Panc1 (cell line): ENCODE data around the gene DOCK3. TPM values are rescaled to one million over a fixed set of nuclear protein-coding genes. Genes with fewer than 3 reads are reported as not detected.

Experiments
- ATAC-seq: fragments of 200-7000 bp; cut with Tn5 transposase; 2 replicates; pipeline ENCODE4 v1.9.1; 2020; ENCODE audit warnings: mild to moderate bottlenecking, moderate library complexity
- BruUV-seq: library from RNA; stranded (reverse); fragments of 400-500 nt; replicated peaks from 2 replicates; lab custom pipeline; 2021; lab: Mats Ljungman, UMichigan
- CTCF ChIA-PET: fragments of 300-600 bp; sonication (Branson Sonifier 250); formaldehyde crosslinking; loops from one replicate; lab custom pipeline; 2022; ENCODE audit warnings: antibody characterized with exemption; lab: Charles Lee
- POLR2A ChIA-PET: fragments of 300-600 bp; sonication (Branson Sonifier 250); formaldehyde crosslinking; loops from one replicate; lab custom pipeline; 2022; ENCODE audit warnings: antibody characterized with exemption; lab: Charles Lee
- DNase-seq: peaks from one replicate; pipeline ENCODE4 v3.0.0-alpha.2; 2010; ENCODE audit warnings: low read depth, low spot score
- H3K27ac ChIP-seq: 2 replicates; pipeline ENCODE4 v1.5.1; 2011; ENCODE audit warnings: mild to moderate bottlenecking, low read length, inconsistent platforms
- H3K27me3 ChIP-seq: fragments of 200-500 bp; sonication (Bioruptor generic); 2 replicates; pipeline ENCODE4 v1.6.0; 2014; ENCODE audit warnings: low read length, inconsistent platforms; ENCODE audit not compliant: control insufficient read depth, insufficient read depth
- H3K36me3 ChIP-seq: fragments of 200-500 bp; sonication (Bioruptor generic); 2 replicates; pipeline ENCODE4 v1.5.1; 2014; ENCODE audit warnings: inconsistent platforms, mild to moderate bottlenecking, low read length, moderate library complexity; ENCODE audit not compliant: control insufficient read depth, insufficient read depth
- H3K4me1 ChIP-seq: 2 replicates; pipeline ENCODE4 v1.5.1; 2011; ENCODE audit warnings: inconsistent platforms, mild to moderate bottlenecking, low read length, moderate library complexity; ENCODE audit not compliant: control insufficient read depth, insufficient read depth
- H3K4me3 ChIP-seq, 2 experiments: 2 replicates each; pipeline ENCODE4 v1.5.1; 2011 to 2012; ENCODE audit warnings: low read depth in 2 of 2, low read length in 2 of 2, mild to moderate bottlenecking in 2 of 2, inconsistent platforms in 1 of 2, moderate library complexity in 1 of 2
- H3K9me3 ChIP-seq: fragments of 200-500 bp; sonication (Bioruptor generic); 2 replicates; pipeline ENCODE4 v1.5.1; 2014; ENCODE audit warnings: low read depth, mild to moderate bottlenecking, inconsistent platforms, low read length, moderate library complexity; ENCODE audit not compliant: control insufficient read depth, insufficient read depth
- CTCF ChIP-seq: fragments of 450-650 bp; IDR thresholded peaks from 2 replicates; pipeline ENCODE4 v1.5.1; 2017; ENCODE audit warnings: mild to moderate bottlenecking
- POLR2AphosphoS5 ChIP-seq: IDR thresholded peaks from 2 replicates; pipeline ENCODE4 v1.6.1; 2012; ENCODE audit warnings: mild to moderate bottlenecking, low read depth, low read length, moderate library complexity
- REST ChIP-seq, 2 experiments: IDR thresholded peaks; 2 replicates each; pipeline ENCODE4 v1.6.1; 2011 to 2012; ENCODE audit warnings: low read depth in 2 of 2, control low read depth in 1 of 2, low read length in 1 of 2, mild to moderate bottlenecking in 1 of 2, moderate library complexity in 1 of 2; ENCODE audit not compliant: insufficient read depth in 1 of 2
- SIN3A ChIP-seq: IDR thresholded peaks from 2 replicates; pipeline ENCODE4 v1.6.1; 2012; ENCODE audit warnings: low read depth, mild to moderate bottlenecking, low read length, moderate library complexity, borderline replicate concordance; ENCODE audit not compliant: insufficient read depth
- TCF7L2 ChIP-seq: IDR thresholded peaks from 2 replicates; pipeline ENCODE4 v1.6.1; 2011; ENCODE audit warnings: mild to moderate bottlenecking, low read depth, low read length, inconsistent platforms
- in situ Hi-C: cut with HindIII; loops from 2 replicates; pipeline ENCODE4 v1.10.0; 2016; ENCODE audit warnings: low sequenced_read_pairs, low pct_unique_long_range_greater_than_20kb
- intact Hi-C: fragments of 100-400 bp; cut with micrococcal nuclease; formaldehyde crosslinking; loops from one replicate; pipeline ENCODE4 v1.10.0; 2022; ENCODE audit not compliant: unreplicated experiment
- total RNA-seq: library from RNA; stranded (reverse); gene quantifications from one replicate; pipeline ENCODE4 v1.2.1, GENCODE V29; 2021; ENCODE audit not compliant: unreplicated experiment

Gene DOCK3
- total RNA-seq, 1 experiment from 2014 or later: 0.21 TPM

GRCh38 chr3:51330046-51330445 lies 655.3 kb downstream of the DOCK3 start:
- H3K27me3 ChIP-seq: no peaks in the 10 kb centered on the region
- no TSS peak for BruUV-seq
- intact Hi-C loops (no loop called here), in situ Hi-C loops (no loop called here)
- H3K4me1 ChIP-seq: no peaks in the 10 kb centered on the region
- ATAC-seq: no peak
- H3K27ac ChIP-seq: no peak overlapping the region
- H3K36me3 ChIP-seq: no peaks in the 10 kb centered on the region
- ChIA-PET CTCF (no interaction called here), POLR2A (interaction anchor here (0.5 kb wide), 1 partner anchor 55 kb away, joined by 5 read pairs; the partner anchor contains the start of gene MANF)
- H3K9me3 ChIP-seq: no peaks in the 10 kb centered on the region
- no peak for DNase-seq
- H3K4me3 ChIP-seq: no peak overlapping the region
- TF ChIP-seq POLR2AphosphoS5 (no peak), TCF7L2 (no peak)

- no peak overlapping the region for H3K27ac ChIP-seq
- ATAC-seq (no peak), DNase-seq (no peak)
- intact Hi-C loops: no loop called here
- no peaks in the 10 kb centered on the region for H3K27me3 ChIP-seq
- H3K4me3 ChIP-seq: no peak overlapping the region
- TF ChIP-seq CTCF (no peak), POLR2AphosphoS5 (no peak), TCF7L2 (no peak)
- POLR2A ChIA-PET: no interaction called here
- in situ Hi-C loops: no loop called here
- no peaks in the 10 kb centered on the region for H3K9me3 ChIP-seq
- CTCF ChIA-PET: no interaction called here
- no peaks in the 10 kb centered on the region for H3K4me1 ChIP-seq
- no peaks in the 10 kb centered on the region for H3K36me3 ChIP-seq
- BruUV-seq: no TSS peak
Measured at GRCh38 chr3:51332156-51332555, 657.4 kb downstream of the DOCK3 start.

GRCh38 chr3:51333021-51333420 lies 658.3 kb downstream of the DOCK3 start:
- Histone ChIP-seq H3K4me1 (no peaks in the 10 kb centered on the region), H3K4me3 (no peak overlapping the region), H3K27me3 (no peaks in the 10 kb centered on the region), H3K9me3 (no peaks in the 10 kb centered on the region), H3K27ac (no peak overlapping the region), H3K36me3 (no peaks in the 10 kb centered on the region)
- POLR2A ChIA-PET: no interaction called here
- CTCF ChIA-PET: no interaction called here
- no peak for ATAC-seq
- intact Hi-C loops: no loop called here
- TF ChIP-seq SIN3A (no peak), REST (IDR thresholded peaks at IDR 0.05; ENCODE audit: insufficient read depth in 1 of 2, low read depth in 2 of 2, low read length in 1 of 2) (no peak), TCF7L2 (no peak), POLR2AphosphoS5 (no peak), CTCF (no peak)
- no TSS peak for BruUV-seq
- DNase-seq: no peak
- in situ Hi-C loops: no loop called here
